Panc1 (cell line): ENCODE results near the gene YIF1A. TPM values are rescaled to one million over a fixed set of nuclear protein-coding genes. Genes with fewer than 3 reads are reported as not detected.

Experiments used
- ATAC-seq: fragments of 200-7000 bp; cut with Tn5 transposase; 2 replicates; pipeline ENCODE4 v1.9.1; 2020; ENCODE audit warnings: mild to moderate bottlenecking, moderate library complexity
- BruUV-seq: library from RNA; stranded (reverse); fragments of 400-500 nt; replicated peaks from 2 replicates; lab custom pipeline; 2021; lab: Mats Ljungman, UMichigan
- CTCF ChIA-PET: fragments of 300-600 bp; sonication (Branson Sonifier 250); formaldehyde crosslinking; loops from one replicate; lab custom pipeline; 2022; ENCODE audit warnings: antibody characterized with exemption; lab: Charles Lee
- POLR2A ChIA-PET: fragments of 300-600 bp; sonication (Branson Sonifier 250); formaldehyde crosslinking; loops from one replicate; lab custom pipeline; 2022; ENCODE audit warnings: antibody characterized with exemption; lab: Charles Lee
- DNase-seq: peaks from one replicate; pipeline ENCODE4 v3.0.0-alpha.2; 2010; ENCODE audit warnings: low read depth, low spot score
- H3K27ac ChIP-seq: 2 replicates; pipeline ENCODE4 v1.5.1; 2011; ENCODE audit warnings: mild to moderate bottlenecking, low read length, inconsistent platforms
- H3K27me3 ChIP-seq: fragments of 200-500 bp; sonication (Bioruptor generic); 2 replicates; pipeline ENCODE4 v1.6.0; 2014; ENCODE audit warnings: low read length, inconsistent platforms; ENCODE audit not compliant: control insufficient read depth, insufficient read depth
- H3K36me3 ChIP-seq: fragments of 200-500 bp; sonication (Bioruptor generic); 2 replicates; pipeline ENCODE4 v1.5.1; 2014; ENCODE audit warnings: inconsistent platforms, mild to moderate bottlenecking, low read length, moderate library complexity; ENCODE audit not compliant: control insufficient read depth, insufficient read depth
- H3K4me1 ChIP-seq: 2 replicates; pipeline ENCODE4 v1.5.1; 2011; ENCODE audit warnings: inconsistent platforms, mild to moderate bottlenecking, low read length, moderate library complexity; ENCODE audit not compliant: control insufficient read depth, insufficient read depth
- H3K4me3 ChIP-seq, 2 experiments: 2 replicates each; pipeline ENCODE4 v1.5.1; 2011 to 2012; ENCODE audit warnings: low read depth in 2 of 2, low read length in 2 of 2, mild to moderate bottlenecking in 2 of 2, inconsistent platforms in 1 of 2, moderate library complexity in 1 of 2
- H3K9me3 ChIP-seq: fragments of 200-500 bp; sonication (Bioruptor generic); 2 replicates; pipeline ENCODE4 v1.5.1; 2014; ENCODE audit warnings: low read depth, mild to moderate bottlenecking, inconsistent platforms, low read length, moderate library complexity; ENCODE audit not compliant: control insufficient read depth, insufficient read depth
- CTCF ChIP-seq: fragments of 450-650 bp; IDR thresholded peaks from 2 replicates; pipeline ENCODE4 v1.5.1; 2017; ENCODE audit warnings: mild to moderate bottlenecking
- POLR2AphosphoS5 ChIP-seq: IDR thresholded peaks from 2 replicates; pipeline ENCODE4 v1.6.1; 2012; ENCODE audit warnings: mild to moderate bottlenecking, low read depth, low read length, moderate library complexity
- REST ChIP-seq, 2 experiments: IDR thresholded peaks; 2 replicates each; pipeline ENCODE4 v1.6.1; 2011 to 2012; ENCODE audit warnings: low read depth in 2 of 2, control low read depth in 1 of 2, low read length in 1 of 2, mild to moderate bottlenecking in 1 of 2, moderate library complexity in 1 of 2; ENCODE audit not compliant: insufficient read depth in 1 of 2
- SIN3A ChIP-seq: IDR thresholded peaks from 2 replicates; pipeline ENCODE4 v1.6.1; 2012; ENCODE audit warnings: low read depth, mild to moderate bottlenecking, low read length, moderate library complexity, borderline replicate concordance; ENCODE audit not compliant: insufficient read depth
- TCF7L2 ChIP-seq: IDR thresholded peaks from 2 replicates; pipeline ENCODE4 v1.6.1; 2011; ENCODE audit warnings: mild to moderate bottlenecking, low read depth, low read length, inconsistent platforms
- in situ Hi-C: cut with HindIII; loops from 2 replicates; pipeline ENCODE4 v1.10.0; 2016; ENCODE audit warnings: low sequenced_read_pairs, low pct_unique_long_range_greater_than_20kb
- intact Hi-C: fragments of 100-400 bp; cut with micrococcal nuclease; formaldehyde crosslinking; loops from one replicate; pipeline ENCODE4 v1.10.0; 2022; ENCODE audit not compliant: unreplicated experiment
- total RNA-seq: library from RNA; stranded (reverse); gene quantifications from one replicate; pipeline ENCODE4 v1.2.1, GENCODE V29; 2021; ENCODE audit not compliant: unreplicated experiment

The YIF1A gene
- total RNA-seq, 1 experiment from 2014 or later: 196 TPM

- in situ Hi-C loops (no loop called here), intact Hi-C loops (no loop called here)
- Histone ChIP-seq H3K4me1 (peaks cover 10% of the 10 kb centered on the region), H3K27ac (no peak overlapping the region), H3K9me3 (no peaks in the 10 kb centered on the region), H3K27me3 (no peaks in the 10 kb centered on the region), H3K4me3 (no peak overlapping the region), H3K36me3 (no peaks in the 10 kb centered on the region)
- POLR2A ChIA-PET: interaction anchor here (0.7 kb wide), 1 partner anchor 12 kb away, joined by 9 read pairs; no protein-coding TSS in a partner anchor
- TF ChIP-seq SIN3A (no peak), REST (IDR thresholded peaks at IDR 0.05; ENCODE audit: insufficient read depth in 1 of 2, low read depth in 2 of 2, low read length in 1 of 2) (no peak), CTCF (no peak), POLR2AphosphoS5 (no peak), TCF7L2 (no peak)
- no TSS peak for BruUV-seq
- CTCF ChIA-PET: interaction anchor here (0.6 to 1.0 kb wide), 2 partner anchors 33 to 56 kb away, joined by 3 read pairs; no protein-coding TSS in a partner anchor
- DNase-seq (no peak), ATAC-seq (no peak)
These were observed 25.9 kb upstream of the YIF1A start for GRCh38 chr11:66314561-66315497.

GRCh38 chr11:66314186-66314501 is 25.2 kb upstream of the YIF1A start:
- Histone ChIP-seq H3K4me1 (peaks cover 10% of the 10 kb centered on the region), H3K9me3 (no peaks in the 10 kb centered on the region), H3K27ac (no peak overlapping the region), H3K27me3 (no peaks in the 10 kb centered on the region), H3K4me3 (no peak overlapping the region), H3K36me3 (no peaks in the 10 kb centered on the region)
- TF ChIP-seq REST (IDR thresholded peaks at IDR 0.05; ENCODE audit: insufficient read depth in 1 of 2, low read depth in 2 of 2, low read length in 1 of 2) (no peak), SIN3A (no peak), POLR2AphosphoS5 (no peak), TCF7L2 (no peak), CTCF (no peak)
- DNase-seq: no peak
- ChIA-PET CTCF (no interaction called here), POLR2A (no interaction called here)
- no TSS peak for BruUV-seq
- no peak for ATAC-seq
- intact Hi-C loops: no loop called here
- in situ Hi-C loops: no loop called here
